ENCODE measurements around the gene FUOM. TPM values are rescaled to one million over a fixed set of nuclear protein-coding genes. Genes with fewer than 3 reads are reported as not detected.
"Not testable (repeated sequence)": the region's sequence is repeated elsewhere in the genome, so short reads cannot be mapped to it uniquely, and the experiment has no call there.

Gene FUOM
- total and polyA plus RNA-seq, 12 donors, result 2.0 to 17.0 (median 6.2) TPM

DNA sequence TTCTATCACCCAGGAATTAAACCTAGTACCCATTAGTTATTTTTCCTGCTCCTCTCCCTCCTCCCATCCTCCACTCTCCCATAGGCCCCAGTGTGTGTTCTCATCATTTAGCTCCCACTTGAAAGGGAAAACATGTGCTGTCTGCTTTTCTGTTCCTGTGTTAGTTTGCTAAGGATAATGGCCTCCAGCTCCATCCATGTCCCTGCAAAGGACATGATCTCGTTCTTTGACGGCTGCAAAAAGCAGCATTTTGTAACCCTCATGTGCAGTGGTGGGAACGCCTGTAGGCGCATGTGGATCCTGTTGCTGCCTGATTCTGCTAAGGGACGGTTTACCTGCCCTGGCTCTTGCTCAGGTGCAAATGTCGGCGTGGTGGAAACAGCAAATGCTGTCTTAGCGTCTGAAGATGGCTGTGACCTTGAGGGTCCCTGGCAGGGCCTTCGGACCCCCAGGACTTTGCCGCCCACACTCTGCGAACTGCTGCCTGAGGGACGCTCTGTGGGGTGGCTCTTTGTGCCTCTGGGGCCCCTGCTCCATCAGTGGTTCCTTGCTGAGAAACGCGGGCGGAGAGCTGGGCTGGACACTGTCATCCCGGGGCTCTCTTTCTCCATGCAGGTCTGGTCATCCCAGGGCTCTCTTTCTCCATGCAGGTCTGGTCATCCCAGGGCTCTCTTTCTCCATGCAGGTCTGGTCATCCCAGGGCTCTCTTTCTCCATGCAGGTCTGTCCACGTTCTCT lies 30.6 kb upstream of the FUOM start:
- H3K27ac ChIP-seq, result peak overlapping the region in 2 of 10 donors; percentile 78 to 86
- 89 to 91% methylated on average over 17 of the region's 17 CpGs for WGBS, 2 donors

DNA sequence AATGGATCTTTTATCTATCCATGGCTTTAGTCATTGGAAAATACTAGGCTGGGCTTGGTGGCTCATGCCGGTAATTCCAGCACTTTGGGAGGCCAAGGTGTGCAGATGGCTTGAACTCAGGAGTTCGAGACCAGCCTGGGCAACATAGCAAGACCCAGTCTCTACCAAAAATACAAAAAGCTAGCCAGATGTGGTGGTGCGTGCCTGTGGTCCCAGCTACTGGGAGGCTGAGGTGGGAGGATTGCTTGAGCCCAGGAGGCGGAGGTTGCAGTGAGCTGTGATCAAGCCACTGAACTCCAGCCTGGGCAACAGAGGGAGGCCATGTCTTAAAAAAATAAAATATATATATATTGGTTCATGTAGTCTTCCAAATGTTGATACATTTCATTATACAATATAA lies 29.1 kb upstream of the FUOM start:
- H3K27me3 ChIP-seq; H3K9me3 ChIP-seq; ATAC-seq; H3K27ac ChIP-seq; intact Hi-C loops (cut with DNase I); H3K4me3 ChIP-seq; DNase-seq: not testable (repeated sequence)
- H3K4me1 ChIP-seq, result peaks cover 0 to 28% (median 0%) of the 10 kb centered on the region in 9 donors
- peaks cover 0 to 24% (median 0%) of the 10 kb centered on the region in 9 donors for H3K36me3 ChIP-seq
- 97 to 98% methylated on average over 4 of the region's 4 CpGs for WGBS, 2 donors

More for the DNA sequence above, 30.6 kb upstream of the FUOM start:
- H3K36me3 ChIP-seq, result peaks cover 0 to 17% (median 0%) of the 10 kb centered on the region in 9 donors
- no peaks in the 10 kb centered on the region for H3K27me3 ChIP-seq
- DNase-seq (no peak), ATAC-seq (no peak)
- peaks cover 0 to 30% (median under 1%) of the 10 kb centered on the region in 9 donors for H3K4me1 ChIP-seq
- no peaks in the 10 kb centered on the region for H3K9me3 ChIP-seq
- intact Hi-C loops (cut with DNase I), result no loop called here
- TF ChIP-seq, protein P1, sequence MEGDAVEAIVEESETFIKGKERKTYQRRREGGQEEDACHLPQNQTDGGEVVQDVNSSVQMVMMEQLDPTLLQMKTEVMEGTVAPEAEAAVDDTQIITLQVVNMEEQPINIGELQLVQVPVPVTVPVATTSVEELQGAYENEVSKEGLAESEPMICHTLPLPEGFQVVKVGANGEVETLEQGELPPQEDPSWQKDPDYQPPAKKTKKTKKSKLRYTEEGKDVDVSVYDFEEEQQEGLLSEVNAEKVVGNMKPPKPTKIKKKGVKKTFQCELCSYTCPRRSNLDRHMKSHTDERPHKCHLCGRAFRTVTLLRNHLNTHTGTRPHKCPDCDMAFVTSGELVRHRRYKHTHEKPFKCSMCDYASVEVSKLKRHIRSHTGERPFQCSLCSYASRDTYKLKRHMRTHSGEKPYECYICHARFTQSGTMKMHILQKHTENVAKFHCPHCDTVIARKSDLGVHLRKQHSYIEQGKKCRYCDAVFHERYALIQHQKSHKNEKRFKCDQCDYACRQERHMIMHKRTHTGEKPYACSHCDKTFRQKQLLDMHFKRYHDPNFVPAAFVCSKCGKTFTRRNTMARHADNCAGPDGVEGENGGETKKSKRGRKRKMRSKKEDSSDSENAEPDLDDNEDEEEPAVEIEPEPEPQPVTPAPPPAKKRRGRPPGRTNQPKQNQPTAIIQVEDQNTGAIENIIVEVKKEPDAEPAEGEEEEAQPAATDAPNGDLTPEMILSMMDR (IDR thresholded peaks at IDR 0.05), result no peak
- peak overlapping the region in 1 of 10 donors; percentile 38 for H3K4me3 ChIP-seq

DNA sequence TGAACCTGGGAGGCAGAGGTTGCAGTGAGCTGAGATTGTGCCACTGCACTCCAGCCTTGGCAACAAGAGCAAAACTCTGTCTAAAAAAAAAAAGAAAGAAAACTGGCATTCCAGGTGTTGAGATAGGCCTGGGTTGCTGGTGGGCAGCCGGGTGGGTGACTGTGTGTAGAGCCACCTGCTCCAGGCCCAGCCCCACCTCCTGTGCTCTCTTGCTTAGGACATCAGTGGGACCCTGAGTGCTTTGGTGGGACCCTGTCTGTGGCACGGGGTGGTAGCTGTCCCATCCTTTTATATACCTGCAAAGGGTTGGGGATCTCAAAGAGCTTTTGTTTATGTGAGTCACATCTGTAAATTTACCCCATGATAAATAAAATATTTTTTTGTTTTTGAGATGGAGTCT lies 27.4 kb upstream of the FUOM start:
- H3K9me3 ChIP-seq, result no peaks in the 10 kb centered on the region
- H3K4me3 ChIP-seq, result no peak overlapping the region
- no peaks in the 10 kb centered on the region for H3K27me3 ChIP-seq
- TF ChIP-seq, protein P1 (IDR thresholded peaks at IDR 0.05), result no peak
- WGBS, 2 donors, result 95 to 97% methylated on average over 2 of the region's 2 CpGs
- H3K4me1 ChIP-seq, result peaks cover 0 to 26% (median 1%) of the 10 kb centered on the region in 9 donors
- no peak for DNase-seq
- peaks cover 0 to 33% (median 0%) of the 10 kb centered on the region in 9 donors for H3K36me3 ChIP-seq
- no peak overlapping the region for H3K27ac ChIP-seq
- intact Hi-C loops (cut with DNase I), result no loop called here
- no peak for ATAC-seq

DNA sequence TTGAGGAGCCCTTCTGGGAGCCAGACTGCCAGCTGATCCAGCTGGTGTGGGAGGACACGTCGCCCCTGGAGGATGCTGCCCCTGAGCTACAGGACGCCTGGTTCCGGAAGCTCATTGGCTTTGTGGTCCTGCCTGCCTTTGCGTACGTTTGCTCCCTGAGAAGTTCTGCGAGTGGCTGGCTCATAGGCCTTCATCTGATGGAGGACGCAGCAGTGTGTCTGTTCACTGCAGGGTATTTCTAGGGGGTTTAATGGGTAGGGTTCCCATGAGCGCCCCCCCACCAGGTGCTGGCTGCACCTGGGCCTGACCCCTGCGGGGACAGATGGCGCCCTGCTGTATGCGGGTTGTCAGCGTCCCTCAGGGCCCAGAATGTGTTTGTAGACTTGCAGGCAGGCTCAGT lies 26.3 kb upstream of the FUOM start:
- H3K4me3 ChIP-seq, result no peak overlapping the region
- TF ChIP-seq, protein P1 (IDR thresholded peaks at IDR 0.05), result no peak
- 92 to 93% methylated on average over 13 of the region's 13 CpGs for WGBS, 2 donors
- no peaks in the 10 kb centered on the region for H3K27me3 ChIP-seq
- H3K36me3 ChIP-seq, result peaks cover 0 to 33% (median 0%) of the 10 kb centered on the region in 9 donors
- ATAC-seq, result no peak
- no peak overlapping the region for H3K27ac ChIP-seq
- intact Hi-C loops (cut with DNase I), result no loop called here
- peaks cover 0 to 21% (median 7%) of the 10 kb centered on the region in 9 donors for H3K4me1 ChIP-seq
- H3K9me3 ChIP-seq, result no peaks in the 10 kb centered on the region
- no peak for DNase-seq

DNA sequence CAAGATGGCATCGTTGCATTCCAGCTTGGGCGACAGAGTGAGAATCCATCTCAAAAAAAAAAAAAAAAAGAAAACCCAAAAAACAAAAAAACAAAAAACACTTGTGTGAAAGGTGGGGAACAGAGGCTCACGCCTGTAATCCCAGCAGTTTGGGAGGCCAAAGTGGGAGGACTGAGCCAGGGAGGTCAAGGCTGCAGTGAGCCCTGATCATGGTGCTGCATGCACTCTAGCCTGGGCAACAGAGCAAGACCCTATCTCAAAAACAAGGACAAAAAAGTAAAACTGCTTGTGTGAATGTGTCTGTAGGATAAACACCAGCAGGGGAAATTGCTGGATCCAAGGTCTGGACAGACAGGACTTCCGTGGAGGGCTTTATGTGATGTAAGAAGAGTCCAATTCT lies 25.7 kb upstream of the FUOM start:
- DNase-seq, result no peak
- peaks cover 0 to 33% (median 0%) of the 10 kb centered on the region in 9 donors for H3K36me3 ChIP-seq
- TF ChIP-seq, protein P1 (IDR thresholded peaks at IDR 0.05), result no peak

More for the DNA sequence above, 25.7 kb upstream of the FUOM start:
- peaks cover 0 to 16% (median 7%) of the 10 kb centered on the region in 9 donors for H3K4me1 ChIP-seq
- no peaks in the 10 kb centered on the region for H3K27me3 ChIP-seq
- no peak for ATAC-seq
- 94 to 100% methylated on average over 4 of the region's 4 CpGs for WGBS, 2 donors
- no peaks in the 10 kb centered on the region for H3K9me3 ChIP-seq
- H3K4me3 ChIP-seq, result no peak overlapping the region
- no peak overlapping the region for H3K27ac ChIP-seq
- intact Hi-C loops (cut with DNase I), result no loop called here

All from heart right ventricle (tissue), 16 donors.